SK-N-SH treated with all-trans-retinoic acid at 6 μM for 48 hours (cell line): ENCODE results near the gene OR4F6.

Experiments used
- CSDC2 ChIP-seq: fragments of 250-450 bp; sonication (Bioruptor Pico); IDR thresholded peaks from 2 replicates; pipeline ENCODE4 v1.5.0; 2020; ENCODE audit warnings: mild to moderate bottlenecking, moderate library complexity
- ESRRG ChIP-seq: fragments of 250-450 bp; sonication (Bioruptor Pico); IDR thresholded peaks from 2 replicates; pipeline ENCODE4 v1.6.1; 2021; ENCODE audit warnings: mild to moderate bottlenecking
- ISL1 ChIP-seq: fragments of 250-450 bp; sonication (Bioruptor Pico); IDR thresholded peaks from 2 replicates; pipeline ENCODE4 v2.1.2; 2022; ENCODE audit warnings: mild to moderate bottlenecking, moderate library complexity
- RARB ChIP-seq: fragments of 250-450 bp; sonication (Bioruptor Pico); IDR thresholded peaks from 2 replicates; pipeline ENCODE4 v1.8.0; 2021; ENCODE audit warnings: mild to moderate bottlenecking, moderate library complexity
- TCF4 ChIP-seq: fragments of 250-450 bp; sonication (Bioruptor Pico); IDR thresholded peaks from 2 replicates; pipeline ENCODE4 v1.8.0; 2021; ENCODE audit warnings: mild to moderate bottlenecking, moderate library complexity, borderline replicate concordance
- ZNF8 ChIP-seq: fragments of 450-650 bp; formaldehyde crosslinking; IDR thresholded peaks from 2 replicates; pipeline ENCODE4 v1.5.0; 2020; ENCODE audit warnings: mild to moderate bottlenecking, moderate library complexity
- TF ChIP-seq, protein P1 (sequence below): fragments of 250-450 bp; sonication (Bioruptor Pico); IDR thresholded peaks from 2 replicates; pipeline ENCODE4 v1.5.1; 2021; ENCODE audit warnings: mild to moderate bottlenecking, moderate library complexity
- TF ChIP-seq, protein P2 (sequence below): fragments of 250-450 bp; sonication (Bioruptor Pico); IDR thresholded peaks from 2 replicates; pipeline ENCODE4 v1.8.0; 2020; ENCODE audit warnings: mild to moderate bottlenecking, moderate library complexity, borderline replicate concordance

- TF ChIP-seq, protein P1, sequence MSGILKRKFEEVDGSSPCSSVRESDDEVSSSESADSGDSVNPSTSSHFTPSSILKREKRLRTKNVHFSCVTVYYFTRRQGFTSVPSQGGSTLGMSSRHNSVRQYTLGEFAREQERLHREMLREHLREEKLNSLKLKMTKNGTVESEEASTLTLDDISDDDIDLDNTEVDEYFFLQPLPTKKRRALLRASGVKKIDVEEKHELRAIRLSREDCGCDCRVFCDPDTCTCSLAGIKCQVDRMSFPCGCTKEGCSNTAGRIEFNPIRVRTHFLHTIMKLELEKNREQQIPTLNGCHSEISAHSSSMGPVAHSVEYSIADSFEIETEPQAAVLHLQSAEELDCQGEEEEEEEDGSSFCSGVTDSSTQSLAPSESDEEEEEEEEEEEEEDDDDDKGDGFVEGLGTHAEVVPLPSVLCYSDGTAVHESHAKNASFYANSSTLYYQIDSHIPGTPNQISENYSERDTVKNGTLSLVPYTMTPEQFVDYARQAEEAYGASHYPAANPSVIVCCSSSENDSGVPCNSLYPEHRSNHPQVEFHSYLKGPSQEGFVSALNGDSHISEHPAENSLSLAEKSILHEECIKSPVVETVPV (CRISPR knock-in tag) = no peak
- TF ChIP-seq RARB (CRISPR knock-in tag) (no peak), ZNF8 (no peak), CSDC2 (CRISPR knock-in tag) (no peak), ISL1 (CRISPR knock-in tag) (no peak), TCF4 (CRISPR knock-in tag) (no peak), ESRRG (CRISPR knock-in tag) (no peak)
- TF ChIP-seq, protein P2, sequence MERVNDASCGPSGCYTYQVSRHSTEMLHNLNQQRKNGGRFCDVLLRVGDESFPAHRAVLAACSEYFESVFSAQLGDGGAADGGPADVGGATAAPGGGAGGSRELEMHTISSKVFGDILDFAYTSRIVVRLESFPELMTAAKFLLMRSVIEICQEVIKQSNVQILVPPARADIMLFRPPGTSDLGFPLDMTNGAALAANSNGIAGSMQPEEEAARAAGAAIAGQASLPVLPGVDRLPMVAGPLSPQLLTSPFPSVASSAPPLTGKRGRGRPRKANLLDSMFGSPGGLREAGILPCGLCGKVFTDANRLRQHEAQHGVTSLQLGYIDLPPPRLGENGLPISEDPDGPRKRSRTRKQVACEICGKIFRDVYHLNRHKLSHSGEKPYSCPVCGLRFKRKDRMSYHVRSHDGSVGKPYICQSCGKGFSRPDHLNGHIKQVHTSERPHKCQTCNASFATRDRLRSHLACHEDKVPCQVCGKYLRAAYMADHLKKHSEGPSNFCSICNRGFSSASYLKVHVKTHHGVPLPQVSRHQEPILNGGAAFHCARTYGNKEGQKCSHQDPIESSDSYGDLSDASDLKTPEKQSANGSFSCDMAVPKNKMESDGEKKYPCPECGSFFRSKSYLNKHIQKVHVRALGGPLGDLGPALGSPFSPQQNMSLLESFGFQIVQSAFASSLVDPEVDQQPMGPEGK (CRISPR knock-in tag) = no peak
These were observed 49.0 kb downstream of the OR4F6 start for GRCh38 chr15:101852356-101852755.
